Neural cell (in vitro differentiated cells): Measurements from ENCODE around the gene SRPK1. TPM values are rescaled to one million over a fixed set of nuclear protein-coding genes. Genes with fewer than 3 reads are reported as not detected.

Experiments
- H2AFZ ChIP-seq: fragments of 200-600, 300-800 bp; sonication (generic), shearing (Covaris generic); 2 replicates; pipeline ENCODE4 v1.6.0; 2014; ENCODE audit warnings: low read depth, mild to moderate bottlenecking, antibody characterized with exemption, low read length, moderate library complexity
- H3F3A ChIP-seq: fragments of 200-600 bp; shearing (Covaris generic); 2 replicates; pipeline ENCODE4 v1.6.1; 2016; ENCODE audit warnings: mild to moderate bottlenecking, moderate library complexity, mixed read lengths, antibody characterized with exemption, low read length; ENCODE audit not compliant: insufficient read depth, poor library complexity, severe bottlenecking
- H3K27ac ChIP-seq: fragments of 200-600, 300-800 bp; sonication (generic), shearing (Covaris generic); 2 replicates; pipeline ENCODE4 v1.5.1; 2014; ENCODE audit warnings: mild to moderate bottlenecking, low read length, moderate library complexity
- H3K27me3 ChIP-seq: fragments of 300-800, 200-600 bp; sonication (generic), shearing (Covaris generic); 2 replicates; pipeline ENCODE4 v1.6.0; 2014; ENCODE audit warnings: mild to moderate bottlenecking, low read depth, low read length, moderate library complexity; ENCODE audit not compliant: insufficient read depth
- H3K36me3 ChIP-seq: fragments of 300-800, 200-600 bp; sonication (generic), shearing (Covaris generic); 2 replicates; pipeline ENCODE4 v1.5.1; 2014; ENCODE audit warnings: mild to moderate bottlenecking, antibody characterized with exemption, low read length, moderate library complexity; ENCODE audit not compliant: insufficient read depth
- H3K4me2 ChIP-seq: fragments of 300-800, 200-600 bp; sonication (generic), shearing (Covaris generic); 2 replicates; pipeline ENCODE4 v1.6.0; 2014; ENCODE audit warnings: mild to moderate bottlenecking, low read length
- H3K4me3 ChIP-seq: fragments of 300-800, 200-600 bp; sonication (generic), shearing (Covaris generic); 2 replicates; pipeline ENCODE4 v1.5.1; 2014; ENCODE audit warnings: mild to moderate bottlenecking, low read length, moderate library complexity
- H3K79me2 ChIP-seq: fragments of 200-600 bp; shearing (Covaris generic); replicated peaks from 2 replicates; pipeline ENCODE4 v1.6.0; 2014; ENCODE audit warnings: mild to moderate bottlenecking, low read length, moderate library complexity; ENCODE audit not compliant: insufficient read depth
- H3K9ac ChIP-seq: fragments of 300-800, 200-600 bp; sonication (generic), shearing (Covaris generic); 2 replicates; pipeline ENCODE4 v1.6.1; 2016; ENCODE audit warnings: mild to moderate bottlenecking, low read length, mixed read lengths
- H3K9me2 ChIP-seq: fragments of 200-600 bp; shearing (Covaris generic); 2 replicates; pipeline ENCODE4 v1.6.1; 2016; ENCODE audit warnings: mild to moderate bottlenecking, low read length, mixed read lengths; ENCODE audit not compliant: insufficient read depth
- H3K9me3 ChIP-seq: fragments of 200-600, 300-800 bp; sonication (generic), shearing (Covaris generic); 2 replicates; pipeline ENCODE4 v1.6.1; 2016; ENCODE audit warnings: mild to moderate bottlenecking, mixed run types, low read length, moderate library complexity, mixed read lengths
- H4K20me1 ChIP-seq: fragments of 200-600 bp; shearing (Covaris generic); 2 replicates; pipeline ENCODE4 v1.6.1; 2016; ENCODE audit warnings: mild to moderate bottlenecking, mixed run types; ENCODE audit not compliant: insufficient read depth
- EP300 ChIP-seq: fragments of 450-650 bp; conservative IDR thresholded peaks from 2 replicates; pipeline ENCODE4 v1.6.1; 2014; ENCODE audit warnings: antibody characterized with exemption, mild to moderate bottlenecking, moderate library complexity; ENCODE audit not compliant: poor library complexity, severe bottlenecking
- EZH2 ChIP-seq: fragments of 200-600, 300-800 bp; shearing (Covaris generic), sonication (generic); IDR thresholded peaks from 2 replicates; pipeline ENCODE4 v1.6.1; 2014; ENCODE audit warnings: antibody characterized with exemption, low read length, borderline replicate concordance, mild to moderate bottlenecking; ENCODE audit not compliant: insufficient read depth, poor library complexity, severe bottlenecking
- MXI1 ChIP-seq: fragments of 450-650 bp; conservative IDR thresholded peaks from 2 replicates; pipeline ENCODE4 v1.6.1; 2014; ENCODE audit warnings: antibody characterized with exemption, mild to moderate bottlenecking; ENCODE audit not compliant: poor library complexity, severe bottlenecking
- POLR2AphosphoS5 ChIP-seq: IDR thresholded peaks from 2 replicates; pipeline ENCODE4 v1.6.1; 2012
- RAD21 ChIP-seq: fragments of 450-650 bp; conservative IDR thresholded peaks from 2 replicates; pipeline ENCODE4 v1.6.1; 2014; ENCODE audit warnings: antibody characterized with exemption, mild to moderate bottlenecking, moderate library complexity
- SMC3 ChIP-seq: fragments of 450-650 bp; conservative IDR thresholded peaks from 2 replicates; pipeline ENCODE4 v1.6.1; 2014; ENCODE audit warnings: antibody characterized with exemption, mild to moderate bottlenecking, moderate library complexity; ENCODE audit not compliant: poor library complexity
- TAF1 ChIP-seq: IDR thresholded peaks from 2 replicates; pipeline ENCODE4 v1.6.1; 2012; ENCODE audit warnings: low read depth
- polyA plus RNA-seq: library from polyadenylated mRNA; depleted of rRNA; stranded (reverse); fragments of >200 nt; gene quantifications from 2 replicates; pipeline ENCODE4 v1.2.3, GENCODE V29; 2014
- TF ChIP-seq, protein P1 (sequence below): fragments of 450-650 bp; IDR thresholded peaks from 2 replicates; pipeline ENCODE4 v1.5.1; 2014; ENCODE audit warnings: antibody characterized with exemption, mild to moderate bottlenecking, moderate library complexity; ENCODE audit not compliant: poor library complexity, severe bottlenecking
- TF ChIP-seq, protein P2 (sequence below): IDR thresholded peaks from 2 replicates; pipeline ENCODE4 v1.6.1; 2012; ENCODE audit warnings: borderline replicate concordance

Gene SRPK1
- polyA plus RNA-seq, 1 donor from 2014 or later, result 39.9 TPM

DNA sequence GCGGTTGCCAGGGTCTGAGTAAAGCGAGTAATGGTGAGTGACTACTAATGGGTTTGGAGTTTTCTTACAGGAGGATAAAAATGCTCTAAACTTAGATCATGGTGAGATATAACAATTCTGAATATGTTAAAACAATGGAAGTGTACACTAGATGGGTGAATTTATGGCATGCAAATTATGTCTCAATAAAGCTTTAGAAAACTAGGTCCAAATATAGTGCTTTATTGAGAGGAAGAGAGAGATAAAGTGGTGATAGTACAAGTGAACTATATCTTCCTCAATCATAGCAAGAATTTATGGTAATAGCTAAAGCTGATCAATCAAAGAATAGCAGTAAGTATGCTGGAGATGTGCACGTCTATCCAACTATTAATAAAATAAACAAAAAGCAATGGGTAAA lies 23.9 kb downstream of the SRPK1 start:
- no peak overlapping the region for H2AFZ ChIP-seq
- H3K9ac ChIP-seq, result no peak overlapping the region
- H3K9me2 ChIP-seq, result no peaks in the 10 kb centered on the region
- TF ChIP-seq, protein P1, sequence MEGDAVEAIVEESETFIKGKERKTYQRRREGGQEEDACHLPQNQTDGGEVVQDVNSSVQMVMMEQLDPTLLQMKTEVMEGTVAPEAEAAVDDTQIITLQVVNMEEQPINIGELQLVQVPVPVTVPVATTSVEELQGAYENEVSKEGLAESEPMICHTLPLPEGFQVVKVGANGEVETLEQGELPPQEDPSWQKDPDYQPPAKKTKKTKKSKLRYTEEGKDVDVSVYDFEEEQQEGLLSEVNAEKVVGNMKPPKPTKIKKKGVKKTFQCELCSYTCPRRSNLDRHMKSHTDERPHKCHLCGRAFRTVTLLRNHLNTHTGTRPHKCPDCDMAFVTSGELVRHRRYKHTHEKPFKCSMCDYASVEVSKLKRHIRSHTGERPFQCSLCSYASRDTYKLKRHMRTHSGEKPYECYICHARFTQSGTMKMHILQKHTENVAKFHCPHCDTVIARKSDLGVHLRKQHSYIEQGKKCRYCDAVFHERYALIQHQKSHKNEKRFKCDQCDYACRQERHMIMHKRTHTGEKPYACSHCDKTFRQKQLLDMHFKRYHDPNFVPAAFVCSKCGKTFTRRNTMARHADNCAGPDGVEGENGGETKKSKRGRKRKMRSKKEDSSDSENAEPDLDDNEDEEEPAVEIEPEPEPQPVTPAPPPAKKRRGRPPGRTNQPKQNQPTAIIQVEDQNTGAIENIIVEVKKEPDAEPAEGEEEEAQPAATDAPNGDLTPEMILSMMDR, result no peak
- TF ChIP-seq POLR2AphosphoS5, result no peak
- TF ChIP-seq EP300, result no peak
- no peak for TF ChIP-seq MXI1
- no peak for TF ChIP-seq EZH2
- TF ChIP-seq, protein P2, sequence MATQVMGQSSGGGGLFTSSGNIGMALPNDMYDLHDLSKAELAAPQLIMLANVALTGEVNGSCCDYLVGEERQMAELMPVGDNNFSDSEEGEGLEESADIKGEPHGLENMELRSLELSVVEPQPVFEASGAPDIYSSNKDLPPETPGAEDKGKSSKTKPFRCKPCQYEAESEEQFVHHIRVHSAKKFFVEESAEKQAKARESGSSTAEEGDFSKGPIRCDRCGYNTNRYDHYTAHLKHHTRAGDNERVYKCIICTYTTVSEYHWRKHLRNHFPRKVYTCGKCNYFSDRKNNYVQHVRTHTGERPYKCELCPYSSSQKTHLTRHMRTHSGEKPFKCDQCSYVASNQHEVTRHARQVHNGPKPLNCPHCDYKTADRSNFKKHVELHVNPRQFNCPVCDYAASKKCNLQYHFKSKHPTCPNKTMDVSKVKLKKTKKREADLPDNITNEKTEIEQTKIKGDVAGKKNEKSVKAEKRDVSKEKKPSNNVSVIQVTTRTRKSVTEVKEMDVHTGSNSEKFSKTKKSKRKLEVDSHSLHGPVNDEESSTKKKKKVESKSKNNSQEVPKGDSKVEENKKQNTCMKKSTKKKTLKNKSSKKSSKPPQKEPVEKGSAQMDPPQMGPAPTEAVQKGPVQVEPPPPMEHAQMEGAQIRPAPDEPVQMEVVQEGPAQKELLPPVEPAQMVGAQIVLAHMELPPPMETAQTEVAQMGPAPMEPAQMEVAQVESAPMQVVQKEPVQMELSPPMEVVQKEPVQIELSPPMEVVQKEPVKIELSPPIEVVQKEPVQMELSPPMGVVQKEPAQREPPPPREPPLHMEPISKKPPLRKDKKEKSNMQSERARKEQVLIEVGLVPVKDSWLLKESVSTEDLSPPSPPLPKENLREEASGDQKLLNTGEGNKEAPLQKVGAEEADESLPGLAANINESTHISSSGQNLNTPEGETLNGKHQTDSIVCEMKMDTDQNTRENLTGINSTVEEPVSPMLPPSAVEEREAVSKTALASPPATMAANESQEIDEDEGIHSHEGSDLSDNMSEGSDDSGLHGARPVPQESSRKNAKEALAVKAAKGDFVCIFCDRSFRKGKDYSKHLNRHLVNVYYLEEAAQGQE, result no peak
- no peak for TF ChIP-seq SMC3
- no peak for TF ChIP-seq TAF1
- TF ChIP-seq RAD21, result no peak
- peaks cover 53% of the 10 kb centered on the region for H3K79me2 ChIP-seq
- no peaks in the 10 kb centered on the region for H4K20me1 ChIP-seq
- no peaks in the 10 kb centered on the region for H3F3A ChIP-seq
- no peak overlapping the region for H3K4me2 ChIP-seq
- H3K36me3 ChIP-seq, result no peaks in the 10 kb centered on the region
- no peaks in the 10 kb centered on the region for H3K9me3 ChIP-seq
- no peaks in the 10 kb centered on the region for H3K27me3 ChIP-seq
- no peak overlapping the region for H3K4me3 ChIP-seq
- no peak overlapping the region for H3K27ac ChIP-seq

DNA sequence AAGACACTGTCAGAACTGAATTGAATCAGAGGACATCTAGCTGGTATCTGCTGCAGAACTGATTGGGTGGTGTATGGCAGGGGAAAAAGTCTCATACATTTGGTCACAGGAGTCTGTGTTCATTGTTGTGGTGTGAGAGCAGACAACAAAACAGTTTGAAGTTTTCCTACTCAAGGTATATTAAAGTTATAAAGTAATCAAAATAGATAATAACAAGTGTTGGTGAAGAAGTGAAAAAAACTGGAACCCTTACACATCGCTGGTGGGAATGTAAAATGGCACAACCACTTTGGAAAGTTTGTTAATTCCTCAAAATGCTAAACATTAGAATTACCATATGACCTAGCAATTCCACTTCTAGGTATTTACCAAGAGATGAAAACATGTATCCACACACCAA lies 24.7 kb downstream of the SRPK1 start:
- no peaks in the 10 kb centered on the region for H3K27me3 ChIP-seq
- no peaks in the 10 kb centered on the region for H3K9me3 ChIP-seq
- no peaks in the 10 kb centered on the region for H3K9me2 ChIP-seq
- H3K4me3 ChIP-seq, result no peak overlapping the region
- H3K36me3 ChIP-seq, result no peaks in the 10 kb centered on the region
- TF ChIP-seq, protein P2, result no peak
- TF ChIP-seq TAF1 (no peak), EP300 (no peak), RAD21 (no peak), MXI1 (no peak), EZH2 (no peak), POLR2AphosphoS5 (no peak), SMC3 (no peak)
- TF ChIP-seq, protein P1, result no peak
- no peak overlapping the region for H3K9ac ChIP-seq
- no peak overlapping the region for H3K4me2 ChIP-seq
- H3F3A ChIP-seq, result no peaks in the 10 kb centered on the region
- H3K79me2 ChIP-seq, result peaks cover 45% of the 10 kb centered on the region
- H2AFZ ChIP-seq, result no peak overlapping the region
- no peak overlapping the region for H3K27ac ChIP-seq
- no peaks in the 10 kb centered on the region for H4K20me1 ChIP-seq
